HepG2 (cell line): ENCODE results near the gene ZFP64.

Source experiments
- AGO1 ChIP-seq: fragments of 200-400 bp; formaldehyde crosslinking; IDR thresholded peaks from 2 replicates; pipeline ENCODE4 v1.6.1; 2017; ENCODE audit warnings: mild to moderate bottlenecking, low read depth, low read length, moderate library complexity; ENCODE audit not compliant: poor library complexity, severe bottlenecking
- CEBPZ ChIP-seq: IDR thresholded peaks from 2 replicates; pipeline ENCODE4 v1.6.1; 2012; ENCODE audit warnings: low read length, improper control_type of control experiment
- CTCF ChIP-seq: sonication (generic); formaldehyde crosslinking; IDR thresholded peaks from 2 replicates; pipeline ENCODE4 v1.5.0; 2020; ENCODE audit warnings: mild to moderate bottlenecking, missing genetic modification reagents, moderate library complexity
- EP300 ChIP-seq, 3 experiments: sonication (generic) in 1 of 3; formaldehyde crosslinking in 1 of 3; IDR thresholded peaks; 2 replicates each; pipeline versions ENCODE4 v1.5.1 to v1.6.1; 2011 to 2020; ENCODE audit warnings: low read depth in 2 of 3, low read length in 2 of 3, borderline replicate concordance in 1 of 3, improper control_type of control experiment in 1 of 3, mild to moderate bottlenecking in 1 of 3, missing genetic modification reagents in 1 of 3, moderate library complexity in 1 of 3
- IRF2 ChIP-seq: IDR thresholded peaks from 2 replicates; pipeline ENCODE4 v1.6.1; 2018; ENCODE audit warnings: missing genetic modification reagents, missing compliant biosample characterization
- KDM6A ChIP-seq: IDR thresholded peaks from 2 replicates; pipeline ENCODE4 v1.6.1; 2016; ENCODE audit warnings: low read depth
- NFYB ChIP-seq: sonication (generic); formaldehyde crosslinking; IDR thresholded peaks from 2 replicates; pipeline ENCODE4 v1.4.0; 2020; ENCODE audit warnings: missing genetic modification reagents
- NR1H2 ChIP-seq: sonication (generic); formaldehyde crosslinking; IDR thresholded peaks from 2 replicates; pipeline ENCODE4 v1.8.1; 2022; ENCODE audit warnings: low read depth, missing genetic modification reagents, borderline replicate concordance
- TARDBP ChIP-seq: sonication (generic); formaldehyde crosslinking; IDR thresholded peaks from 2 replicates; pipeline ENCODE4 v1.8.0; 2022; ENCODE audit warnings: mild to moderate bottlenecking, missing genetic modification reagents
- TCF7L2 ChIP-seq: IDR thresholded peaks from 2 replicates; pipeline ENCODE4 v1.6.1; 2011; ENCODE audit warnings: mild to moderate bottlenecking, low read depth, low read length, moderate library complexity
- ZNF557 ChIP-seq: sonication (generic); formaldehyde crosslinking; IDR thresholded peaks from 2 replicates; pipeline ENCODE4 v1.4.0; 2020; ENCODE audit warnings: missing genetic modification reagents

- no peak for TF ChIP-seq EP300 (IDR thresholded peaks at IDR 0.05; ENCODE audit: low read depth in 2 of 2, low read length in 2 of 2)
- no peak for TF ChIP-seq EP300 (CRISPR knock-in tag; IDR thresholded peaks at IDR 0.05; ENCODE audit: borderline replicate concordance)
- no peak for TF ChIP-seq ZNF557
- TF ChIP-seq NFYB, result no peak
- TF ChIP-seq CTCF (CRISPR knock-in tag), result no peak
- TF ChIP-seq AGO1, result no peak
- no peak for TF ChIP-seq KDM6A (CRISPR knock-in tag)
- TF ChIP-seq NR1H2 (CRISPR knock-in tag), result no peak
- no peak for TF ChIP-seq TARDBP (CRISPR knock-in tag)
- no peak for TF ChIP-seq CEBPZ
- no peak for TF ChIP-seq TCF7L2
- no peak for TF ChIP-seq IRF2 (CRISPR knock-in tag)
Observed at GRCh38 chr20:52212943-52213342, 21.4 kb upstream of the ZFP64 start.
